ENCODE data around the gene NRXN3. TPM values are rescaled to one million over a fixed set of nuclear protein-coding genes. Genes with fewer than 3 reads are reported as not detected.

Gene NRXN3
- polyA plus RNA-seq, 1 donor from 2014 or later, result 110 TPM

GRCh38 chr14:79285263-79285662, 1115.1 kb downstream of the NRXN3 start:
- no peak overlapping the region for H2AFZ ChIP-seq (ENCODE audit: low read depth, low read length)
- H3K9ac ChIP-seq (ENCODE audit: low read length), result no peak overlapping the region
- peaks cover 96% of the 10 kb centered on the region for H3K79me2 ChIP-seq (replicated peaks; ENCODE audit: insufficient read depth, low read length)
- H3K36me3 ChIP-seq (ENCODE audit: insufficient read depth, low read length), result no peaks in the 10 kb centered on the region
- no peaks in the 10 kb centered on the region for H3K9me3 ChIP-seq (ENCODE audit: low read length)
- no peaks in the 10 kb centered on the region for H3F3A ChIP-seq (ENCODE audit: insufficient read depth, low read length, poor library complexity, severe bottlenecking)
- H3K27me3 ChIP-seq (ENCODE audit: insufficient read depth, low read depth, low read length), result no peaks in the 10 kb centered on the region
- H3K4me3 ChIP-seq (ENCODE audit: low read length), result peak overlapping the region; percentile 73
- H3K27ac ChIP-seq (ENCODE audit: low read length), result no peak overlapping the region
- no peaks in the 10 kb centered on the region for H3K9me2 ChIP-seq (ENCODE audit: insufficient read depth, low read length)
- no peak for TF ChIP-seq EP300 (conservative IDR thresholded peaks at IDR 0.05; ENCODE audit: poor library complexity, severe bottlenecking)
- peaks cover 3% of the 10 kb centered on the region for H4K20me1 ChIP-seq (ENCODE audit: insufficient read depth)
- H3K4me2 ChIP-seq (ENCODE audit: low read length), result peak overlapping the region; percentile 88

- H3K4me3 ChIP-seq (ENCODE audit: low read length), result peak overlapping the region; percentile 73
- peak overlapping the region; percentile 81 for H3K4me2 ChIP-seq (ENCODE audit: low read length)
- H3K27ac ChIP-seq (ENCODE audit: low read length), result no peak overlapping the region
- TF ChIP-seq SMC3 (conservative IDR thresholded peaks at IDR 0.05; ENCODE audit: poor library complexity) (no peak), EZH2 (IDR thresholded peaks at IDR 0.05; ENCODE audit: borderline replicate concordance, insufficient read depth, low read length, poor library complexity, severe bottlenecking) (no peak), REST (IDR thresholded peaks at IDR 0.05; ENCODE audit: borderline replicate concordance) (no peak), EP300 (conservative IDR thresholded peaks at IDR 0.05; ENCODE audit: poor library complexity, severe bottlenecking) (no peak), MXI1 (conservative IDR thresholded peaks at IDR 0.05; ENCODE audit: poor library complexity, severe bottlenecking) (no peak), CTCF (IDR thresholded peaks at IDR 0.05; ENCODE audit: poor library complexity, severe bottlenecking) (no peak), RAD21 (conservative IDR thresholded peaks at IDR 0.05) (no peak), TAF1 (IDR thresholded peaks at IDR 0.05; ENCODE audit: low read depth) (no peak), POLR2AphosphoS5 (IDR thresholded peaks at IDR 0.05) (no peak)
- H4K20me1 ChIP-seq (ENCODE audit: insufficient read depth), result peaks cover 3% of the 10 kb centered on the region
- H3F3A ChIP-seq (ENCODE audit: insufficient read depth, low read length, poor library complexity, severe bottlenecking), result peaks cover 5% of the 10 kb centered on the region
- no peaks in the 10 kb centered on the region for H3K9me2 ChIP-seq (ENCODE audit: insufficient read depth, low read length)
- no peak overlapping the region for H2AFZ ChIP-seq (ENCODE audit: low read depth, low read length)
- H3K9ac ChIP-seq (ENCODE audit: low read length), result no peak overlapping the region
- peaks cover 88% of the 10 kb centered on the region for H3K79me2 ChIP-seq (replicated peaks; ENCODE audit: insufficient read depth, low read length)
- no peaks in the 10 kb centered on the region for H3K27me3 ChIP-seq (ENCODE audit: insufficient read depth, low read depth, low read length)
- H3K36me3 ChIP-seq (ENCODE audit: insufficient read depth, low read length), result no peaks in the 10 kb centered on the region
- no peaks in the 10 kb centered on the region for H3K9me3 ChIP-seq (ENCODE audit: low read length)
These were observed 1117.8 kb downstream of the NRXN3 start for GRCh38 chr14:79287976-79288375.
